GM12878 (cell line): ENCODE measurements around the gene TXN2. TPM values are rescaled to one million over a fixed set of nuclear protein-coding genes. Genes with fewer than 3 reads are reported as not detected.
A peak's percentile ranks its signal among the peaks of the same experiment; 100 is the strongest.

ENCODE experiments used
- ATAC-seq: fragments of 200-7000 bp; cut with Tn5 transposase; 3 replicates; pipeline ENCODE4 v1.9.1; 2020; ENCODE audit warnings: mild to moderate bottlenecking, moderate library complexity
- BruUV-seq: library from RNA; stranded (reverse); fragments of 400-500 nt; replicated peaks from 2 replicates; lab custom pipeline; 2021; lab: Mats Ljungman, UMichigan
- CTCF ChIA-PET: fragments of 300-600 bp; sonication (Branson Sonifier 250); formaldehyde crosslinking; extraction: SDS; loops from one replicate; lab custom pipeline; 2021; ENCODE audit warnings: inconsistent platforms; lab: Yijun Ruan, JAX
- POLR2A ChIA-PET: fragments of 350-600 bp; formaldehyde crosslinking; extraction: SDS; loops from one replicate; lab custom pipeline; 2021; ENCODE audit warnings: inconsistent platforms; lab: Charles Lee
- RAD21 ChIA-PET: fragments of 300-600 bp; sonication (Branson Sonifier 250); formaldehyde crosslinking; loops from one replicate; lab custom pipeline; 2023; ENCODE audit warnings: antibody characterized with exemption; ENCODE audit not compliant: unreplicated experiment; lab: Charles Lee
- SMC1A ChIA-PET: fragments of 300-600 bp; sonication (Branson Sonifier 250); formaldehyde crosslinking; loops from one replicate; lab custom pipeline; 2023; ENCODE audit not compliant: unreplicated experiment, uncharacterized antibody; lab: Charles Lee
- DNase-seq: peaks from one replicate; pipeline ENCODE4 v3.0.0-alpha.2; 2011; ENCODE audit warnings: low read depth, low spot score
- FAIRE-seq: peaks from 3 replicates; lab custom pipeline; 2011; peaks lifted over from hg19 to GRCh38; lab: Jason Lieb, UNC
- H2AFZ ChIP-seq: 2 replicates; pipeline ENCODE4 v1.6.0; 2011; ENCODE audit warnings: low read depth, low read length, control low read depth; ENCODE audit not compliant: control insufficient read depth
- H3K27ac ChIP-seq: 2 replicates; pipeline ENCODE4 v1.5.1; 2011; ENCODE audit warnings: control low read depth; ENCODE audit not compliant: control insufficient read depth, insufficient read depth
- H3K27me3 ChIP-seq, 2 experiments: replicated peaks in 1 of 2; 2 replicates each; pipeline versions ENCODE4 v1.6.0 to v1.6.1; 2011; ENCODE audit warnings: low read length in 1 of 2; ENCODE audit not compliant: control insufficient read depth in 2 of 2, insufficient read depth in 2 of 2
- H3K36me3 ChIP-seq, 2 experiments: 2 replicates each; pipeline ENCODE4 v1.5.1; 2011; ENCODE audit warnings: low read length in 1 of 2; ENCODE audit not compliant: control insufficient read depth in 2 of 2, insufficient read depth in 2 of 2
- H3K4me1 ChIP-seq: 2 replicates; pipeline ENCODE4 v1.6.1; 2011; ENCODE audit warnings: mild to moderate bottlenecking, low read length, moderate library complexity, mixed read lengths; ENCODE audit not compliant: control insufficient read depth, insufficient read depth
- H3K4me2 ChIP-seq: 2 replicates; pipeline ENCODE4 v1.6.0; 2011; ENCODE audit warnings: control low read depth; ENCODE audit not compliant: control insufficient read depth, insufficient read depth
- H3K4me3 ChIP-seq: fragments of 200-600 bp; sonication (generic); 2 replicates; pipeline ENCODE4 v1.5.1; 2016
- H3K79me2 ChIP-seq: 2 replicates; pipeline ENCODE4 v1.6.0; 2011; ENCODE audit warnings: low read length; ENCODE audit not compliant: control insufficient read depth, insufficient read depth
- H3K9ac ChIP-seq: 2 replicates; pipeline ENCODE4 v1.8.0; 2011; ENCODE audit warnings: low read length, control low read depth, mixed read lengths; ENCODE audit not compliant: control insufficient read depth, insufficient read depth
- H3K9me3 ChIP-seq: replicated peaks from 3 replicates; pipeline ENCODE4 v1.5.1; 2011; ENCODE audit warnings: mild to moderate bottlenecking, low read length; ENCODE audit not compliant: control insufficient read depth, insufficient read depth
- H4K20me1 ChIP-seq: 2 replicates; pipeline ENCODE4 v1.6.0; 2011; ENCODE audit not compliant: control insufficient read depth, insufficient read depth
- ATF3 ChIP-seq: IDR thresholded peaks from 2 replicates; pipeline ENCODE4 v1.6.1; 2011; ENCODE audit warnings: low read depth, mild to moderate bottlenecking, low read length, moderate library complexity, borderline replicate concordance; ENCODE audit errors: extremely low read depth
- BMI1 ChIP-seq: fragments of 450-650 bp; IDR thresholded peaks from 2 replicates; pipeline ENCODE4 v1.6.1; 2016; ENCODE audit warnings: mild to moderate bottlenecking, moderate library complexity, borderline replicate concordance
- CREB1 ChIP-seq: IDR thresholded peaks from 2 replicates; pipeline ENCODE4 v1.6.1; 2012; ENCODE audit warnings: low read depth, mild to moderate bottlenecking, inconsistent platforms
- CREM ChIP-seq: IDR thresholded peaks from 2 replicates; pipeline ENCODE4 v1.6.1; 2014; ENCODE audit warnings: antibody characterized with exemption, low read depth
- EED ChIP-seq: sonication (generic); IDR thresholded peaks from 2 replicates; pipeline ENCODE4 v1.6.1; 2016; ENCODE audit warnings: antibody characterized with exemption, low read depth
- IKZF1 ChIP-seq: fragments of 450-650 bp; conservative IDR thresholded peaks from 2 replicates; pipeline ENCODE4 v1.6.1; 2017; ENCODE audit warnings: antibody characterized with exemption, mild to moderate bottlenecking
- IKZF2 ChIP-seq, 2 experiments: fragments of 450-650 bp; IDR thresholded peaks; 2 replicates each; pipeline ENCODE4 v1.6.1; 2017; ENCODE audit warnings: mild to moderate bottlenecking in 2 of 2, moderate library complexity in 2 of 2
- RUNX3 ChIP-seq: IDR thresholded peaks from 2 replicates; pipeline ENCODE4 v1.6.1; 2012; ENCODE audit warnings: low read length, inconsistent platforms
- TCF3 ChIP-seq: IDR thresholded peaks from 2 replicates; pipeline ENCODE4 v1.6.1; 2012; ENCODE audit warnings: low read depth, mild to moderate bottlenecking, low read length, borderline replicate concordance; ENCODE audit not compliant: insufficient read depth
- ZNF384 ChIP-seq: IDR thresholded peaks from 2 replicates; pipeline ENCODE4 v1.6.1; 2012; ENCODE audit warnings: low read depth, mild to moderate bottlenecking, low read length, improper control_type of control experiment, borderline replicate concordance
- WGBS: methylation state at CpG from one replicate; pipeline ENCODE4 v1.1.6; 2016; ENCODE audit warnings: low lambda C conversion rate; ENCODE audit not compliant: insufficient replicate concordance, insufficient coverage; ENCODE audit errors: missing lambda C conversion rate; 5-methylcytosine and 5-hydroxymethylcytosine counted together
- in situ Hi-C: fragments of 300-500 bp; cut with MboI; formaldehyde crosslinking; loops from 9 replicates; pipeline ENCODE4 v1.14.3; 2018; ENCODE audit warnings: mixed read lengths
- intact Hi-C: fragments of 100-400 bp; cut with micrococcal nuclease; formaldehyde crosslinking; loops from one replicate; pipeline ENCODE4 v1.14.2; 2022; ENCODE audit not compliant: unreplicated experiment
- polyA plus RNA-seq, 11 experiments: library from polyadenylated mRNA; depleted of rRNA in 4 of 11; unstranded in 6 of 11; stranded (reverse) in 5 of 11; fragments of >200 nt; fragmentation: Nextera tagmentation in 4 of 11; fragmentation: Illumina TruSeq in 1 of 11; extraction: Ambion mirVana in 4 of 11; extraction: Trizol in 1 of 11; gene quantifications; 1 replicate in 1 of 11; 2 replicates in 10 of 11; pipeline versions ENCODE4 v1.2.1 to v1.2.3, GENCODE V29; 2011 to 2016; ENCODE audit warnings: inconsistent platforms in 2 of 11, missing spikeins in 2 of 11, low read depth in 1 of 11
- small RNA-seq: library from RNA; depleted of rRNA; stranded (forward); fragments of <200 nt; gene quantifications from one replicate; pipeline ENCODE3, GENCODE V24; 2014
- total RNA-seq, 4 experiments: library from RNA; depleted of rRNA in 3 of 4; stranded (reverse); fragments of >200 nt in 3 of 4; fragmentation: Illumina TruSeq in 1 of 4; extraction: Trizol in 1 of 4; gene quantifications; 2 replicates each; pipeline versions ENCODE4 v1.2.1 to v1.2.3, GENCODE V29; 2013 to 2021
- TF ChIP-seq, protein P1 (sequence below): IDR thresholded peaks from 2 replicates; pipeline ENCODE4 v1.6.1; 2011; ENCODE audit warnings: borderline replicate concordance, low read depth, mild to moderate bottlenecking, moderate library complexity, low read length; ENCODE audit not compliant: insufficient read depth, poor library complexity, severe bottlenecking

Gene TXN2
- total and polyA plus RNA-seq, 10 of the 15 experiments (the other 5 are each of a cell fraction or from before 2014, with no cell fraction given), result 70.2 to 350 (median 183) TPM

DNA sequence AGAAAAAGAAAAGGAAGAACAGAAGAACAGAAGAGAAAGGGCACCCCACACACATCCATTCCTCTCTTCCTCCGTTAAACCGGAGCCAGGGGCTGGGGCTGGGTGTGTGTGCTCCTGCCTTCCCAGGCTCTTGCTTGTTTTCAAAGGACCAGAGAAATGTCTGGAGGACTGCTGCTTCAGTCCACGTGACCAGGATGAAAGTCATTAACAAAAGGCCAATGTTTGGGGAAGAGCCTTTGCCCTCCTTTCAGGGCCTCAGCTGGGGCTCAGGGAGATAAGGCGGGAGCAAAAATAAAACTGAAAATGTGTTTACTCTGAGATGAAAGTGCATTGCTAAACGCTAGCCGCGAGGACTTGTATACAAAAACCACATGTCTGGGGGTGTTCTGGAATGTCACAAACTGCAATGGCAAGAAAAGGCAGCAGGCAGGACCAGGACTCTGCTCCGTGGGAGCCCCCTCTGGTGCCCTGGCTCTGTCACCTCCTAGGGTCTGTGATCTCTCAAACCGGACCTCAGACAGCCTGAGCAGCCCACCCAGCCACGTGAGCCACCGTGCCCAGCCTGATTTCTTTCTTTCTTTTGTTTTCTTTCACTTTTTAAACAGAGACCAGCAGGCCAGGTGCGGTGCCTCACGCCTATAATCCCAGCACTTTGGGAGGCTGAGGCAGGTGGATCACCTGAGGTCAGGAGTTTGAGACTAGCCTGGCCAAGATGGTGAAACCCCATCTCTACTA lies 62.1 kb downstream of the TXN2 start (continued):
- TF ChIP-seq, protein P1, sequence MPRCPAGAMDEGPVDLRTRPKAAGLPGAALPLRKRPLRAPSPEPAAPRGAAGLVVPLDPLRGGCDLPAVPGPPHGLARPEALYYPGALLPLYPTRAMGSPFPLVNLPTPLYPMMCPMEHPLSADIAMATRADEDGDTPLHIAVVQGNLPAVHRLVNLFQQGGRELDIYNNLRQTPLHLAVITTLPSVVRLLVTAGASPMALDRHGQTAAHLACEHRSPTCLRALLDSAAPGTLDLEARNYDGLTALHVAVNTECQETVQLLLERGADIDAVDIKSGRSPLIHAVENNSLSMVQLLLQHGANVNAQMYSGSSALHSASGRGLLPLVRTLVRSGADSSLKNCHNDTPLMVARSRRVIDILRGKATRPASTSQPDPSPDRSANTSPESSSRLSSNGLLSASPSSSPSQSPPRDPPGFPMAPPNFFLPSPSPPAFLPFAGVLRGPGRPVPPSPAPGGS, result no peak

- Histone ChIP-seq H4K20me1 (no peaks in the 10 kb centered on the region), H3K9ac (no peak overlapping the region), H3K9me3 (no peaks in the 10 kb centered on the region), H3K27me3 (no peaks in the 10 kb centered on the region), H3K36me3 (no peaks in the 10 kb centered on the region), H2AFZ (peak overlapping the region; percentile 9; the same call in 1 of the 2 replicates), H3K4me2 (no peak overlapping the region), H3K27ac (no peak overlapping the region), H3K4me3 (no peak overlapping the region), H3K79me2 (no peaks in the 10 kb centered on the region), H3K4me1 (peaks cover 27% of the 10 kb centered on the region)
- in situ Hi-C loops, result no loop called here
- DNase-seq (no peak), FAIRE-seq (no peak), ATAC-seq (peak; percentile 58)
- ChIA-PET CTCF (interaction anchor here (0.6 to 1.2 kb wide), 2 partner anchors 10 to 53 kb away, joined by 3 to 4 read pairs; no protein-coding TSS in a partner anchor), POLR2A (no interaction called here), SMC1A (no interaction called here), RAD21 (no interaction called here)
- WGBS, result 52% methylated on average over 9 of the region's 9 CpGs
- TF ChIP-seq EED (peak; percentile 70), CREB1 (peak; percentile 23; the same call in 1 of the 2 replicates), BMI1 (no peak), CREM (peak; percentile 43; the same call in 1 of the 2 replicates), ZNF384 (no peak), ATF3 (no peak), IKZF2 (IDR thresholded peaks at IDR 0.05) (peak in 1 of 2 experiments; percentile 28; a peak in 1 of 4 replicates), RUNX3 (peak; percentile 71), TCF3 (0 out of 2 replicates have a peak, but pooled peaks have one; percentile 51), IKZF1 (0 out of 2 replicates have a peak, but pooled peaks have one; percentile 18)
- BruUV-seq, result no TSS peak
- intact Hi-C loops, result no loop called here
Measured at GRCh38 chr22:36417281-36417686, 64.2 kb downstream of the TXN2 start.

Small RNA genes lying within 50 kb of the gene (small RNA-seq; reads per million reads assigned to genes)
- gene RF00019, result not detected

Other genes starting within 250 kb of the TXN2 start
- gene APOL2, start 242.1 kb downstream of the TXN2 start, total RNA-seq (2014; rRNA removed), result 25.1 and 26.6 TPM in 2 replicates
- gene APOL2, start 242.1 kb downstream of the TXN2 start, total RNA-seq (2014; rRNA removed; fragmentation: Illumina TruSeq; extraction: Trizol), result 27.0 and 27.3 TPM in 2 replicates
- 29.0 and 32.9 TPM in 2 replicates for gene APOL2, start 242.1 kb downstream of the TXN2 start, total RNA-seq (2021)
- 32.6 and 39.9 TPM in 2 replicates for gene APOL2, start 242.1 kb downstream of the TXN2 start, polyA plus RNA-seq (2011; rRNA removed)
- gene APOL2, start 242.1 kb downstream of the TXN2 start, polyA plus RNA-seq (2014; fragmentation: Illumina TruSeq; extraction: Trizol), result 22.3 and 24.9 TPM in 2 replicates
- 10 to 100 TPM in 1 of 2 experiments, 1 to 10 TPM in 1; 4.4 to 14.7 TPM for gene APOL2, start 242.1 kb downstream of the TXN2 start, polyA plus RNA-seq (2014; fragmentation: Nextera tagmentation; extraction: Ambion mirVana)
- gene APOL2, start 242.1 kb downstream of the TXN2 start, polyA plus RNA-seq (2014; rRNA removed), result 26.9 and 27.4 TPM in 2 replicates
- 10 to 100 TPM; 12.3 to 13.7 TPM for gene APOL2, start 242.1 kb downstream of the TXN2 start, polyA plus RNA-seq (2016; fragmentation: Nextera tagmentation; extraction: Ambion mirVana)
- gene APOL1, start 228.5 kb downstream of the TXN2 start, total RNA-seq (2014; rRNA removed), result 13.7 and 14.4 TPM in 2 replicates
- 12.6 and 13.1 TPM in 2 replicates for gene APOL1, start 228.5 kb downstream of the TXN2 start, total RNA-seq (2014; rRNA removed; fragmentation: Illumina TruSeq; extraction: Trizol)
- 27.4 and 28.6 TPM in 2 replicates for gene APOL1, start 228.5 kb downstream of the TXN2 start, total RNA-seq (2021)
- 27.2 and 42.0 TPM in 2 replicates for gene APOL1, start 228.5 kb downstream of the TXN2 start, polyA plus RNA-seq (2011; rRNA removed)
- 20.6 and 25.3 TPM in 2 replicates for gene APOL1, start 228.5 kb downstream of the TXN2 start, polyA plus RNA-seq (2014; fragmentation: Illumina TruSeq; extraction: Trizol)
- 10 to 100 TPM in 1 of 2 experiments, 1 to 10 TPM in 1; 9.0 to 10.7 TPM for gene APOL1, start 228.5 kb downstream of the TXN2 start, polyA plus RNA-seq (2014; fragmentation: Nextera tagmentation; extraction: Ambion mirVana)
- gene APOL1, start 228.5 kb downstream of the TXN2 start, polyA plus RNA-seq (2014; rRNA removed), result 18.3 and 18.7 TPM in 2 replicates
- gene APOL1, start 228.5 kb downstream of the TXN2 start, polyA plus RNA-seq (2016; fragmentation: Nextera tagmentation; extraction: Ambion mirVana), result 10 to 100 TPM; 17.2 to 18.0 TPM
- gene MYH9, start 93.7 kb downstream of the TXN2 start, total RNA-seq (2014; rRNA removed), result 185 and 216 TPM in 2 replicates
- gene MYH9, start 93.7 kb downstream of the TXN2 start, total RNA-seq (2014; rRNA removed; fragmentation: Illumina TruSeq; extraction: Trizol), result 82.8 and 83.1 TPM in 2 replicates
- 497 and 525 TPM in 2 replicates for gene MYH9, start 93.7 kb downstream of the TXN2 start, total RNA-seq (2021)
- gene MYH9, start 93.7 kb downstream of the TXN2 start, polyA plus RNA-seq (2011; rRNA removed), result 42.4 and 98.6 TPM in 2 replicates
- gene MYH9, start 93.7 kb downstream of the TXN2 start, polyA plus RNA-seq (2014; fragmentation: Illumina TruSeq; extraction: Trizol), result 123 and 125 TPM in 2 replicates
- gene MYH9, start 93.7 kb downstream of the TXN2 start, polyA plus RNA-seq (2014; fragmentation: Nextera tagmentation; extraction: Ambion mirVana), result 1 to 10 TPM; 5.1 to 8.1 TPM
- 165 and 198 TPM in 2 replicates for gene MYH9, start 93.7 kb downstream of the TXN2 start, polyA plus RNA-seq (2014; rRNA removed)
- 100 to 1,000 TPM; 228 to 236 TPM for gene MYH9, start 93.7 kb downstream of the TXN2 start, polyA plus RNA-seq (2016; fragmentation: Nextera tagmentation; extraction: Ambion mirVana)
- 5.1 and 7.3 TPM in 2 replicates for gene FOXRED2, start 25.4 kb upstream of the TXN2 start, total RNA-seq (2014; rRNA removed)
- gene FOXRED2, start 25.4 kb upstream of the TXN2 start, total RNA-seq (2014; rRNA removed; fragmentation: Illumina TruSeq; extraction: Trizol), result 3.7 TPM in 2 replicates
- 25.5 and 28.8 TPM in 2 replicates for gene FOXRED2, start 25.4 kb upstream of the TXN2 start, total RNA-seq (2021)
- gene FOXRED2, start 25.4 kb upstream of the TXN2 start, polyA plus RNA-seq (2011; rRNA removed), result 1.1 and 1.8 TPM in 2 replicates
- 9.6 and 9.8 TPM in 2 replicates for gene FOXRED2, start 25.4 kb upstream of the TXN2 start, polyA plus RNA-seq (2014; fragmentation: Illumina TruSeq; extraction: Trizol)
- gene FOXRED2, start 25.4 kb upstream of the TXN2 start, polyA plus RNA-seq (2014; fragmentation: Nextera tagmentation; extraction: Ambion mirVana), result 1 to 10 TPM; 3.5 to 3.9 TPM
- 7.9 and 8.4 TPM in 2 replicates for gene FOXRED2, start 25.4 kb upstream of the TXN2 start, polyA plus RNA-seq (2014; rRNA removed)
- 10 to 100 TPM; 20.1 to 24.0 TPM for gene FOXRED2, start 25.4 kb upstream of the TXN2 start, polyA plus RNA-seq (2016; fragmentation: Nextera tagmentation; extraction: Ambion mirVana)
- gene EIF3D, start 47.5 kb upstream of the TXN2 start, total RNA-seq (2014; rRNA removed), result 417 and 438 TPM in 2 replicates
- gene EIF3D, start 47.5 kb upstream of the TXN2 start, total RNA-seq (2014; rRNA removed; fragmentation: Illumina TruSeq; extraction: Trizol), result 424 and 435 TPM in 2 replicates
- 278 and 300 TPM in 2 replicates for gene EIF3D, start 47.5 kb upstream of the TXN2 start, total RNA-seq (2021)
- 460 and 558 TPM in 2 replicates for gene EIF3D, start 47.5 kb upstream of the TXN2 start, polyA plus RNA-seq (2011; rRNA removed)
- 488 and 502 TPM in 2 replicates for gene EIF3D, start 47.5 kb upstream of the TXN2 start, polyA plus RNA-seq (2014; fragmentation: Illumina TruSeq; extraction: Trizol)
- 100 to 1,000 TPM; 249 to 445 TPM for gene EIF3D, start 47.5 kb upstream of the TXN2 start, polyA plus RNA-seq (2014; fragmentation: Nextera tagmentation; extraction: Ambion mirVana)
- 428 and 440 TPM in 2 replicates for gene EIF3D, start 47.5 kb upstream of the TXN2 start, polyA plus RNA-seq (2014; rRNA removed)
- gene EIF3D, start 47.5 kb upstream of the TXN2 start, polyA plus RNA-seq (2016; fragmentation: Nextera tagmentation; extraction: Ambion mirVana), result 100 to 1,000 TPM; 240 to 243 TPM
- gene CACNG2, start 222.1 kb upstream of the TXN2 start, total RNA-seq (2014; rRNA removed), result not detected in 2 replicates
- not detected in 2 replicates for gene CACNG2, start 222.1 kb upstream of the TXN2 start, total RNA-seq (2014; rRNA removed; fragmentation: Illumina TruSeq; extraction: Trizol)
- not detected in 2 replicates for gene CACNG2, start 222.1 kb upstream of the TXN2 start, total RNA-seq (2021)
- not detected in 2 replicates for gene CACNG2, start 222.1 kb upstream of the TXN2 start, polyA plus RNA-seq (2011; rRNA removed)
- gene CACNG2, start 222.1 kb upstream of the TXN2 start, polyA plus RNA-seq (2014; fragmentation: Illumina TruSeq; extraction: Trizol), result not detected in 2 replicates
- not detected for gene CACNG2, start 222.1 kb upstream of the TXN2 start, polyA plus RNA-seq (2014; fragmentation: Nextera tagmentation; extraction: Ambion mirVana)
- not detected in 2 replicates for gene CACNG2, start 222.1 kb upstream of the TXN2 start, polyA plus RNA-seq (2014; rRNA removed)
- gene CACNG2, start 222.1 kb upstream of the TXN2 start, polyA plus RNA-seq (2016; fragmentation: Nextera tagmentation; extraction: Ambion mirVana), result not detected